H1 (cell line): ENCODE results near the gene ABHD12. TPM values are rescaled to one million over a fixed set of nuclear protein-coding genes. Genes with fewer than 3 reads are reported as not detected.
A peak's percentile ranks its signal among the peaks of the same experiment; 100 is the strongest.

Source experiments
- CTCF ChIA-PET: fragments of 300-600 bp; sonication (Branson Sonifier 250); formaldehyde crosslinking; loops from one replicate; lab custom pipeline; 2021; ENCODE audit not compliant: partially characterized antibody; lab: Charles Lee
- POLR2A ChIA-PET: fragments of 300-600 bp; sonication (Branson Sonifier 250); formaldehyde crosslinking; loops from one replicate; lab custom pipeline; 2021; ENCODE audit warnings: inconsistent platforms; ENCODE audit not compliant: partially characterized antibody; lab: Charles Lee
- DNase-seq, 2 experiments: peaks; one replicate each; pipeline versions ENCODE4 v3.0.0 to v3.0.0-alpha.2; 2010 to 2022; ENCODE audit warnings: low spot score in 2 of 2, low read depth in 1 of 2, mixed read lengths in 1 of 2
- FAIRE-seq: peaks from 2 replicates; lab custom pipeline; 2011; peaks lifted over from hg19 to GRCh38; lab: Jason Lieb, UNC
- H2AFZ ChIP-seq: 2 replicates; pipeline ENCODE4 v1.8.1; 2012; ENCODE audit warnings: low read length, inconsistent platforms
- H2AK5ac ChIP-seq: 2 replicates; pipeline ENCODE4 v1.6.1; 2013; ENCODE audit warnings: low read depth, low read length
- H2BK120ac ChIP-seq: replicated peaks from 2 replicates; pipeline ENCODE3; 2013; ENCODE audit warnings: low read depth, low read length, inconsistent platforms
- H2BK12ac ChIP-seq: 2 replicates; pipeline ENCODE4 v1.6.1; 2013; ENCODE audit warnings: low read depth, low read length
- H2BK15ac ChIP-seq: 2 replicates; pipeline ENCODE4 v1.6.1; 2013; ENCODE audit warnings: low read length
- H2BK20ac ChIP-seq: 2 replicates; pipeline ENCODE4 v1.6.1; 2013; ENCODE audit warnings: low read length
- H2BK5ac ChIP-seq: 2 replicates; pipeline ENCODE4 v1.6.1; 2013; ENCODE audit warnings: low read depth, low read length
- H3K14ac ChIP-seq: 2 replicates; pipeline ENCODE4 v1.6.1; 2013; ENCODE audit warnings: inconsistent platforms; ENCODE audit not compliant: insufficient read length
- H3K18ac ChIP-seq: 2 replicates; pipeline ENCODE4 v1.6.1; 2013; ENCODE audit warnings: low read length; ENCODE audit errors: extremely low read depth
- H3K23ac ChIP-seq: 2 replicates; pipeline ENCODE4 v1.6.1; 2013; ENCODE audit warnings: inconsistent platforms; ENCODE audit not compliant: insufficient read length
- H3K23me2 ChIP-seq: 2 replicates; pipeline ENCODE4 v1.6.1; 2013; ENCODE audit warnings: low read depth, low read length
- H3K27ac ChIP-seq: 2 replicates; pipeline ENCODE4 v1.6.1; 2011; ENCODE audit warnings: low read depth, low read length, inconsistent platforms
- H3K27me3 ChIP-seq, 4 experiments: replicated peaks in 1 of 4; 1 replicate in 1 of 4; 2 replicates in 3 of 4; pipeline versions ENCODE4 v1.6.1 to v1.8.1; 2011 to 2013; ENCODE audit warnings: low read length in 3 of 4, mild to moderate bottlenecking in 3 of 4, inconsistent platforms in 2 of 4, mixed read lengths in 2 of 4, moderate library complexity in 1 of 4; ENCODE audit not compliant: control insufficient read depth in 3 of 4, insufficient read depth in 3 of 4; ENCODE audit errors: extremely low read depth in 1 of 4
- H3K36me3 ChIP-seq, 4 experiments: 2 replicates each; pipeline versions ENCODE4 v1.6.1 to v1.8.1; 2011 to 2013; ENCODE audit warnings: mild to moderate bottlenecking in 4 of 4, low read length in 3 of 4, moderate library complexity in 2 of 4, control low read depth in 1 of 4, inconsistent platforms in 1 of 4; ENCODE audit not compliant: insufficient read depth in 4 of 4, control insufficient read depth in 2 of 4
- H3K4ac ChIP-seq: replicated peaks from 2 replicates; pipeline ENCODE3; 2013; ENCODE audit warnings: low read length, low read depth, mixed read lengths, inconsistent platforms; ENCODE audit not compliant: insufficient read length
- H3K4me1 ChIP-seq, 4 experiments: replicated peaks in 1 of 4; 1 replicate in 1 of 4; 2 replicates in 3 of 4; pipeline versions ENCODE4 v1.6.1 to v1.8.1; 2011 to 2013; ENCODE audit warnings: low read length in 3 of 4, inconsistent platforms in 2 of 4, mixed read lengths in 1 of 4; ENCODE audit not compliant: insufficient read depth in 4 of 4, control insufficient read depth in 3 of 4
- H3K4me2 ChIP-seq, 2 experiments: 2 replicates each; pipeline versions ENCODE4 v1.6.1 to v1.8.1; 2011 to 2013; ENCODE audit warnings: low read depth in 2 of 2, low read length in 2 of 2, control low read depth in 1 of 2, inconsistent platforms in 1 of 2, mild to moderate bottlenecking in 1 of 2; ENCODE audit not compliant: insufficient read depth in 1 of 2
- H3K4me3 ChIP-seq, 4 experiments: fragments of 200-600, 300-600 bp in 1 of 4; sonication (generic), shearing (Covaris generic), sonication (Bioruptor Twin) in 1 of 4; 2 replicates each; pipeline versions ENCODE4 v1.5.1 to v1.8.1; 2011 to 2016; ENCODE audit warnings: low read length in 4 of 4, low read depth in 3 of 4, control low read depth in 2 of 4, inconsistent platforms in 2 of 4, mild to moderate bottlenecking in 2 of 4, mixed read lengths in 1 of 4, moderate library complexity in 1 of 4; ENCODE audit not compliant: insufficient read depth in 2 of 4; ENCODE audit errors: extremely low read depth in 1 of 4
- H3K56ac ChIP-seq: replicated peaks from 2 replicates; pipeline ENCODE3; 2013; ENCODE audit warnings: low read depth, mild to moderate bottlenecking, mixed read lengths, low read length, inconsistent platforms; ENCODE audit not compliant: insufficient read length
- H3K79me1 ChIP-seq: 2 replicates; pipeline ENCODE4 v1.6.1; 2013; ENCODE audit warnings: low read depth, low read length, control low read depth
- H3K79me2 ChIP-seq, 2 experiments: 2 replicates each; pipeline versions ENCODE4 v1.6.1 to v1.8.1; 2012 to 2013; ENCODE audit warnings: low read length in 2 of 2, mild to moderate bottlenecking in 2 of 2, inconsistent platforms in 1 of 2; ENCODE audit not compliant: insufficient read depth in 2 of 2, control insufficient read depth in 1 of 2
- H3K9ac ChIP-seq, 4 experiments: replicated peaks in 1 of 4; 1 replicate in 1 of 4; 2 replicates in 3 of 4; pipeline versions ENCODE4 v1.6.1 to v1.8.1; 2011 to 2013; ENCODE audit warnings: low read depth in 3 of 4, low read length in 3 of 4, control low read depth in 2 of 4, mild to moderate bottlenecking in 2 of 4, moderate library complexity in 2 of 4, inconsistent platforms in 1 of 4; ENCODE audit errors: extremely low read depth in 1 of 4
- H3K9me3 ChIP-seq, 2 experiments: 2 replicates each; pipeline versions ENCODE4 v1.6.1 to v1.8.1; 2012 to 2013; ENCODE audit warnings: mild to moderate bottlenecking in 2 of 2, moderate library complexity in 2 of 2, control low read depth in 1 of 2, inconsistent platforms in 1 of 2, low read depth in 1 of 2, low read length in 1 of 2, mixed read lengths in 1 of 2; ENCODE audit not compliant: insufficient read depth in 2 of 2
- H4K20me1 ChIP-seq, 2 experiments: replicated peaks in 1 of 2; 2 replicates each; pipeline versions ENCODE3 to v1.8.1; 2011 to 2013; ENCODE audit warnings: inconsistent platforms in 2 of 2, low read length in 2 of 2, mild to moderate bottlenecking in 1 of 2; ENCODE audit not compliant: insufficient read depth in 2 of 2, control insufficient read depth in 1 of 2
- H4K5ac ChIP-seq: 2 replicates; pipeline ENCODE4 v1.6.1; 2013; ENCODE audit warnings: low read length, low read depth, mixed read lengths, inconsistent platforms; ENCODE audit not compliant: insufficient read length
- H4K8ac ChIP-seq: 2 replicates; pipeline ENCODE4 v1.8.0; 2013; ENCODE audit warnings: mild to moderate bottlenecking, moderate library complexity, low read length, inconsistent platforms; ENCODE audit not compliant: insufficient read depth; ENCODE audit errors: extremely low read depth
- H4K91ac ChIP-seq: replicated peaks from 2 replicates; pipeline ENCODE3; 2013; ENCODE audit warnings: low read length, mixed read lengths, inconsistent platforms; ENCODE audit not compliant: insufficient read length
- CBX8 ChIP-seq: fragments of 300-800, 300-1000 bp; sonication (generic); IDR thresholded peaks from 2 replicates; pipeline ENCODE4 v1.7.1; 2016; ENCODE audit warnings: low read depth, low read length, borderline replicate concordance
- CHD2 ChIP-seq: IDR thresholded peaks from 2 replicates; pipeline ENCODE4 v1.6.1; 2012; ENCODE audit warnings: low read length, improper control_type of control experiment
- EGR1 ChIP-seq: IDR thresholded peaks from 2 replicates; pipeline ENCODE4 v1.6.1; 2011; ENCODE audit warnings: low read depth, low read length, borderline replicate concordance
- JUND ChIP-seq: IDR thresholded peaks from 2 replicates; pipeline ENCODE4 v1.6.1; 2011; ENCODE audit warnings: mild to moderate bottlenecking, improper control_type of control experiment, low read length
- PHF8 ChIP-seq: fragments of 200-600 bp; sonication (generic); conservative IDR thresholded peaks from 2 replicates; pipeline ENCODE4 v1.7.1; 2012; ENCODE audit warnings: low read depth, mild to moderate bottlenecking, inconsistent platforms, low read length, moderate library complexity
- RBBP5 ChIP-seq: IDR thresholded peaks from 2 replicates; pipeline ENCODE4 v1.7.1; 2012; ENCODE audit warnings: low read depth, mild to moderate bottlenecking, inconsistent platforms, low read length, moderate library complexity, borderline replicate concordance
- SIX5 ChIP-seq: IDR thresholded peaks from 2 replicates; pipeline ENCODE4 v1.6.1; 2011; ENCODE audit warnings: mild to moderate bottlenecking, low read depth, low read length
- SP1 ChIP-seq: IDR thresholded peaks from 2 replicates; pipeline ENCODE4 v1.6.1; 2011; ENCODE audit warnings: low read depth, low read length
- SRF ChIP-seq: IDR thresholded peaks from 2 replicates; pipeline ENCODE4 v1.6.1; 2011; ENCODE audit warnings: mild to moderate bottlenecking, low read depth, low read length, moderate library complexity
- SUZ12 ChIP-seq: fragments of 200-600 bp; sonication (generic); IDR thresholded peaks from 2 replicates; pipeline ENCODE4 v1.6.1; 2012; ENCODE audit warnings: mild to moderate bottlenecking, inconsistent platforms, low read length, moderate library complexity, mixed read lengths
- TAF7 ChIP-seq: optimal IDR thresholded peaks from 2 replicates; pipeline ENCODE3; 2011; ENCODE audit warnings: low read depth, mild to moderate bottlenecking, inconsistent platforms, low read length, moderate library complexity, borderline replicate concordance
- TBP ChIP-seq: IDR thresholded peaks from 2 replicates; pipeline ENCODE4 v1.6.1; 2011; ENCODE audit warnings: low read depth, low read length, improper control_type of control experiment
- TCF12 ChIP-seq: IDR thresholded peaks from 2 replicates; pipeline ENCODE4 v1.6.1; 2011; ENCODE audit warnings: low read depth, mild to moderate bottlenecking, low read length
- WGBS, 2 experiments: shearing (Covaris generic) in 1 of 2; methylation state at CpG; one replicate each; pipeline versions ENCODE4 v1.1.6 to v1.1.7; 2013 to 2015; ENCODE audit warnings: low lambda C conversion rate in 2 of 2, mixed read lengths in 2 of 2, inconsistent platforms in 1 of 2, low coverage in 1 of 2, missing lambda C conversion rate in 1 of 2; ENCODE audit not compliant: insufficient replicate concordance in 2 of 2, insufficient coverage in 1 of 2, insufficient read length in 1 of 2; ENCODE audit errors: extremely low coverage in 1 of 2, missing lambda C conversion rate in 1 of 2; 5-methylcytosine and 5-hydroxymethylcytosine counted together
- polyA plus RNA-seq, 7 experiments: library from polyadenylated mRNA; depleted of rRNA in 3 of 7; stranded (reverse) in 5 of 7; unstranded in 2 of 7; fragments of >200 nt in 5 of 7; fragments of 200-250 nt in 2 of 7; gene quantifications; 1 replicate in 5 of 7; 2 replicates in 1 of 7; 4 replicates in 1 of 7; pipeline versions ENCODE4 v1.2.1 to v1.2.3, GENCODE V29; 2011 to 2013; ENCODE audit warnings: missing spikeins in 2 of 7, mixed read lengths in 2 of 7
- total RNA-seq: library from RNA; stranded (reverse); fragmentation: NEBNext Ultra II Directional; extraction: Animal tissue kit (Norgen Biotek cat#: 25700); gene quantifications from 2 replicates; pipeline ENCODE4 v1.2.1, GENCODE V29; 2021

ABHD12 gene
- total and polyA plus RNA-seq, 2 of the 8 experiments (the other 6 are each of a cell fraction or from before 2014, with no cell fraction given) = 31.3 to 59.5 TPM

- peaks cover 7 to 31% (median 15%) of the 10 kb centered on the region in 4 experiments; a peak in 7 of 8 replicates for H3K36me3 ChIP-seq
- TF ChIP-seq EGR1 = no peak
- no peak for TF ChIP-seq SRF
- TF ChIP-seq TAF7 = no peak
- TF ChIP-seq TCF12 = no peak
- TF ChIP-seq RBBP5 = no peak
- no peak for TF ChIP-seq PHF8
- TF ChIP-seq CBX8 = no peak
- TF ChIP-seq CHD2 = no peak
- TF ChIP-seq JUND = no peak
- TF ChIP-seq TBP = no peak
- no peak for TF ChIP-seq SUZ12
- no peak for TF ChIP-seq SIX5
- TF ChIP-seq SP1 = no peak
Observed at GRCh38 chr20:25273046-25273445, 117.6 kb downstream of the ABHD12 start.

More at GRCh38 chr20:25273046-25273445, 117.6 kb downstream of the ABHD12 start:
- no peak overlapping the region for H2AFZ ChIP-seq
- no peaks in the 10 kb centered on the region for H3K27me3 ChIP-seq
- DNase-seq = peak in 1 of 2 experiments; percentile 37
- no peak overlapping the region for H3K27ac ChIP-seq
- H4K5ac ChIP-seq = no peak overlapping the region
- no peaks in the 10 kb centered on the region; the same call in 1 of the 2 replicates for H3K79me1 ChIP-seq
- peaks cover 4 to 5% of the 10 kb centered on the region in 2 experiments for H4K20me1 ChIP-seq
- no peak overlapping the region for H3K23ac ChIP-seq
- no peak overlapping the region for H2BK120ac ChIP-seq
- no peak for FAIRE-seq
- no peak overlapping the region for H4K8ac ChIP-seq
- H3K9ac ChIP-seq = no peak overlapping the region
- no peak overlapping the region for H3K56ac ChIP-seq
- H3K79me2 ChIP-seq = no peaks in the 10 kb centered on the region
- H2AK5ac ChIP-seq = no peak overlapping the region
- no peaks in the 10 kb centered on the region; a peak in 2 of 7 replicates for H3K4me1 ChIP-seq
- no peak overlapping the region for H3K18ac ChIP-seq
- CTCF ChIA-PET = interaction anchor here (0.9 to 2.1 kb wide), 4 partner anchors 8 to 26 kb away, joined by 4 to 6 read pairs (median 4); no protein-coding TSS in a partner anchor
- no peak overlapping the region for H2BK20ac ChIP-seq
- H2BK12ac ChIP-seq = no peak overlapping the region
- WGBS, 2 experiments = 91% methylated on average over 10 of the region's 10 CpGs; no CpG with 5 or more reads in 1 of the 2 experiments
- H3K4me3 ChIP-seq = no peak overlapping the region
- no peaks in the 10 kb centered on the region for H3K9me3 ChIP-seq
- H2BK15ac ChIP-seq = no peak overlapping the region
- H4K91ac ChIP-seq = no peak overlapping the region
- H2BK5ac ChIP-seq = no peak overlapping the region
- H3K4ac ChIP-seq = no peak overlapping the region
- no peak overlapping the region for H3K14ac ChIP-seq
- H3K23me2 ChIP-seq = no peaks in the 10 kb centered on the region
- POLR2A ChIA-PET = interaction anchor here (1.3 kb wide), 1 partner anchor 17 kb away, joined by 3 read pairs; no protein-coding TSS in a partner anchor
- no peak overlapping the region for H3K4me2 ChIP-seq
